ENCODE data around the gene DAB1. TPM values are rescaled to one million over a fixed set of nuclear protein-coding genes. Genes with fewer than 3 reads are reported as not detected.

Gene DAB1
- total RNA-seq, 1 experiment from 2014 or later, result not detected

- no peak for DNase-seq (ENCODE audit: low read depth)
Observed at GRCh38 chr1:57079454-57080157, 344.3 kb downstream of the DAB1 start.

GRCh38 chr1:57072401-57073110, 351.3 kb downstream of the DAB1 start:
- DNase-seq (ENCODE audit: low read depth), result peak; percentile 6

DNA sequence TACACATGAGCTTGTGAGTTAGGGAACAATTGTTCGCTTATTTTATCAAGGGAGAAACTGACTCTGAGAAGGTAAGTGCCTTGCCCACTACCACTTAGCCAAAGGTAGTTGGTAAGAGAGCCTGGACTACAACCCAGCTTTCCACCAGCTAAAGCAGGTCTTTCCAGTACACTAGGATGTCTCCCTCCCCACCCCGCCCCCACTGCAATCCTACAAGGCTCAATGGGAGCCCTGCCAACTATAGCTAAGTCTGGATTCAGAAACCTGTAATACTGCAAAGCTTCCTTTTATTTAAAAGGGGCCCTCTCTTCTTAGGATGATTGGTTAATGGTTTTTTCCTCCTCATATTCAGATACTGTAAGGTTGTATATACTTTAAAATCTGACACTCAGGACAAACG, 356.0 kb downstream of the DAB1 start:
- no peak for DNase-seq (ENCODE audit: low read depth)

DNA sequence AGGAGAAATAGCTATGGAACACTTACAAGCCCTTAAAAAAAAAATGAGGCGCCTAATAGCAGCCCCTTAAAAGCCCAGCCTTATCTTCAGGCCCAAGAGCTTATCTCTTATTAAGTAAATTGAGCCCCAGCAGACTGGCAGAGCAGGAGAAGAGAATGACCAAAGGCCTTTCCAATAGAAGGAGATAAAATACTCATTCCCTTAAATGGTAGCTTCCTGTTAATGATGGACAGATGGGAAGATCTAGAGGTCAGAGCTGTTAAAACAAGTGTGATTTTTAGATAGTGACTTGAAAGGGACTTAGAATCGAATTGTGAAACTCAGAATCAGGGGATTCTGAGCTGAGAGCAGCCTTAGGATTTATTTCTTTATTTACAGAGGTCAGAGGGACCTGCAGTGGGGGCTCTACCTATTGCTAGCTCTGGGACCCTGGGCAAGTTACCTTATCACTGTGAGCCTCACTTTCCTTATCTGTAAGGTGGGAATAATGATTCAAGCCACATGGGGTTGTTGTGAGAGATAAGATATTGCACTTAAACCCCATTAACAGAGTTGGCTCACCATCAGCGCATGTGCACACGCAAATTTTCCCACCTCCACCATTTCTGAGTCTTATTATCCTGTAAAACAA, 356.8 kb downstream of the DAB1 start:
- no peak for DNase-seq (ENCODE audit: low read depth)

DNA sequence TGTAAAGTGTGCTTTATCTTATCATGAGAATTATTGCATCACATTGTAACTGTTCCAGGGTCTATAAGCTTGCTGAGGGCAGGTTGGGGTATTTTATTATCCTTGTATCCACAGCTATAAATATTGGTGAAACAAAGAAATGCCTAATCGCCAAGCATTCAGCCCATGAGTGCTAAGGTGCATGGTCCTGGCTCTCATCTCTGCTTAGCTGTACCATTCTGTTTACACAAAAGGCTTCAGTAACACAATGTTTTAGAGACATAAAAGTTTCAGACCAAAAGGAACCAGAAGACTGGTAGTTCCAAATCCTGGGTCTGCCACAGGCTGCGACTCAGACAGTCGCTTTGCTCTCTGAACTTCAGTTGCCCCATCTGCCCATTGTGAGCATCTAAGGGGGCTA, 358.4 kb downstream of the DAB1 start:
- DNase-seq (ENCODE audit: low read depth), result no peak

- DNase-seq (ENCODE audit: low read depth), result no peak
Observed at GRCh38 chr1:57064379-57065140, 359.3 kb downstream of the DAB1 start.

DNA sequence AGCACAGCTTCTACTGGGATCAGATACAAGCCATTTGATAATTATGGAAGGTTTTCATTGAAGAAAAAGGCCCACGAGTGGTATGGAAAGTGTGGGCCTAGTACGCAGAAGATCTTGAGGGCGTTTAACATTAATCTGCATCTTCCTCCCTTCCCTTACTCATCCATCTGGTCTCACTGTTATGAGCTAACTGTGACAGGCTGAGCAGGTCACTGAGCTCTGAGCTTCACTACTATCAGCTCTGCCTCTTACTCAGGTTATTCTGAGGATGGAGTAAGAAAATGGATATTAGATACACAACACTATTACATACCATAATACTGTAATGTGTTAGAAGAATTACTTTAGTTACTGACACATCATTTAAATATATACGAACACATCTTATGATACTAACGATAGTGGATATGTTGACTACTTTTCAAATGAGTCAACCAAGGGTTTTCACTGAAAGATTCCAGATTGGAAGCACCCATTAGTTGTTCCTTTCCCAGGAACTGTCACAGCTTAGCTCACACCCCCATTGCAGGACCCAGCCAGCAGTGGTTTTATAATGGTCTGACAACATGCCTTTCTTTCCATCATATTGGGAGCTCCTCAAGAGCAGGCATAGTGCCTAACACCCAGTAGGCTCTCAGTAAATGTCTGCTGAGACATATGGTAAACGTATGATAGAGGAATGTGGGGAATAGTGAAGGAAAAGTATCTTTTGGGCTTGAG, 360.3 kb downstream of the DAB1 start:
- DNase-seq (ENCODE audit: low read depth), result no peak

DNA sequence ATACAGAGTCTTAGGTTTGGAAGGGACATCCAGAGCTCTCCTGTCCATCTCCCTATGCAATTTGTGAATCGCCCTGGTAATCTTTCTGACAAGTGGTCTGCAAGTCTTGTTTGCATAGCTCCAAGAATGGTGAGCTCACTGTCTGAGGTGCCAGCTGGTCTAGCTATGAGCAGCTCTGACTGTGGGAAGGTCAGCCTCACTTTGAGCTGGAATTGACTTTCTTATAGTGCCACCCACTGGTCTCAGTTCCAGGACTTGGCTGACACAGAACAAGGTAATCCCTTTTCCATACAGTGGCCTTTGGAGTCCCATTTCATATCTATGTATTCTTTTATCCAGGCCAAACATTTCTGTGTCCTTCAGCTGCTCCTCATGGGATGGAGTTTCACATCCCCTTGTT, 362.5 kb downstream of the DAB1 start:
- peak; percentile 6 for DNase-seq (ENCODE audit: low read depth)

GRCh38 chr1:57060451-57060850, 363.4 kb downstream of the DAB1 start:
- no peak for DNase-seq (ENCODE audit: low read depth)

DNA sequence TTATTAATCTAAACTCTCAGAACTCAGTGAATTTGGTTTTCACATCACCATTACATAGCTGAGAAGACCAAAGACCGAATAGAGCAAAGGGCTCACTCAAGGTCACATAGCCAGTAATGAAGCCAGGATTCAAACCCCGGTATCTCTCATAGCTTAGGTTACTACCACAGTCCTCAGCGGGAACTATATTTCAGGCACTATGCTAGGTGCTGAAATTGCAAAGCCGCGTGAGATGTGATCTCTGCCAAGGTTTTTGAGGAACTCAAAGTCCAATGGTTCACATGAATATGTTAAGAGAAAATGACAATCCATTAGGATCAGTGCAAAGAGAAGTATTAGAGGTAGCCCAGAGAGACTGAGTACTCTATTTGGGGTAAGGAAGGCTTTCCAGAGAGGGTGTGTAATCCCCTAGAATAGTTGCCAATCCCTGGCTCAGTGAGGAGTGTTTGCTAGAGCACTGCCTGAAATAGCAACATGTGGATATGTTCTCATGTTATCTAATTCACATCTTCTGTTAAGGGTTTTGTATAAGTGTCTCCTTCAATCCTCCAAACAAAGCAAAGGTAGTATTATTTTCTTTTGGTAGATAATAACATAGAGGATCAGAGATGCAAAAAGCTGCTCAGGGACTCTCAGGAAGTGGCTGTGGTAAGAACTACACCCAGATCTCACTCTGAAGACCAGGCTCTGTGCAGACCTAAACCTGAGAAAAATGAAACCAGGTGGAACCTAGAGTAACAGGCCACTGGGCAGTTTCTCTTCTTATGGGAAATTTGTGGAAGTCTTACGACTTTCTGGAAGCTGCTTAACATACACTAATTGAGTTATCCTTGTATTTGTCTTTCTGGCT, 365.0 kb downstream of the DAB1 start:
- no peak for DNase-seq (ENCODE audit: low read depth)

DNA sequence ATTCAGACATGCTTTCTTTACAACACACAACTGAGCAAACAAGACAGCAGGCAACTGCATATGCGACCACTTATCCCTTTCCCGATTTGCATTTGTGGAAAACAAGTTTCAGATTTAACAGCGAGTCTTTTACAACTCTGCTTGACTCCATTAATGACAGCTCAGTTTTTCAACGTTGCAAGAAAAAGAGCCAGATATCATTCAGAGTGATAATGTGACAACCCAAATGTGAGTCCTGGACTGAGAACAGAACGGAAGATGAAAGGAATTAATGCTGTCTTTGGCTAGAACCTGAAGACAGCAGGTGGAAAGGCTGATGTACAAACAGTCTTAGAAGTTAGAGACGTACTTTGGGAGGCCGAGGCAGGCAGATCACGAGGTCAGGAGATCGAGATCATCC, 375.0 kb downstream of the DAB1 start:
- DNase-seq (ENCODE audit: low read depth), result no peak

DNA sequence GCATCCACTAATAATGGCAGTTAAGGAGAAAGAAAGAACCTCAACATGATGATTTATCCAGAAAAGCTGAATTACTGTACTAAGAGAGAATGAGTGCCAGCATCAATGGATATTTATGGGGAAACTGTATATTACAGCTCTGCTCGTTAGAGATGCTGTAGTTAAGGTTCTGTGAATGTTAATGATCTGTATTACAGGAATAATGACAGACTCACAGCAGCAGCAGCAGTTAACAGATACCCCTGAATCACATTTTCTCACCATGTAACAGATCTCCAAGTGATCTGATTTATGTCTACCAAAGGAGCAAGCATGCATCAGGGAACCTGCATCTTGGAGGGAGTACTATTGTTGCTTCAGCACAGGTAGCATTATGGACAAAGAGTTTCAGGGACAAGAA, 377.4 kb downstream of the DAB1 start:
- DNase-seq (ENCODE audit: low read depth), result no peak

GRCh38 chr1:57041901-57042300, 382.0 kb downstream of the DAB1 start:
- DNase-seq (ENCODE audit: low read depth), result no peak

DNA sequence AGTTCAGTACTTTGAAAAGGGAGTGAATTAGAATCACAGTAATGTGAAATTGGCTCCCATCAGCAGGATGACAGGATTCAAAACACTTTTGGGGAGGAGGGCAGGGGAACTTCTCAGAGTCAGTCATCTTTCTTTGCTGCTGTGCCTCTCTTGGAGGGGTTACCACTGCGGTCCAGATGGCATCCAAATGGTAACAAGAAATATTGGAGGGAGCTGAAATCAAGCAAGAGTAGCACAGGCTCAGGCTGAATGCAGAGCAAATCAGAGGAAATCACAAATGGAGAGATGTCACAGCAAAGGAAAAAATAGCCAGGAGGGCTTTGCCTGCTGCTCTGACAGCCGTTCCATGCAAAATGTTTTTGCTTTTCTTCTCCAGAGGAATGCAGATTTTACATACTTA, 383.0 kb downstream of the DAB1 start:
- no peak for DNase-seq (ENCODE audit: low read depth)

- DNase-seq (ENCODE audit: low read depth), result no peak
Observed at GRCh38 chr1:57036641-57037579, 386.9 kb downstream of the DAB1 start.

DNA sequence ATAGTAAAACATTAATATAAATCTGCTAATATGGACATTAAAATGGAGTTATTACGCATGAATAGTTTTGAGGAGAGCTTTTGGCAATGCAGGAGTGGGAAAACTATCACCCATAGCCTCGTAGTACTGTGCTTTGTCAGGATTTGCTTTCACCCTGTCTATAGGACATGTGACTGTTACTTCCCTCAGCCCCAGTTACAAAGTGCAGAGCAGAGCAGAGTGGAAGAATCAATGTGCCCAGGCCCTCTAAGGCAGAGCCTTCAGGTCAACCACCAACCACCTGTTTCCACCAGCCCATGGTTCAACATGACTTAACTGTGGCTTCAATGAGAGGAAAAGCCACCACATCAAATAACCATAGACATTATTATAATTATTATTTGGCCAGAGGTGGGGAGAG, 389.1 kb downstream of the DAB1 start:
- DNase-seq (ENCODE audit: low read depth), result no peak

DNA sequence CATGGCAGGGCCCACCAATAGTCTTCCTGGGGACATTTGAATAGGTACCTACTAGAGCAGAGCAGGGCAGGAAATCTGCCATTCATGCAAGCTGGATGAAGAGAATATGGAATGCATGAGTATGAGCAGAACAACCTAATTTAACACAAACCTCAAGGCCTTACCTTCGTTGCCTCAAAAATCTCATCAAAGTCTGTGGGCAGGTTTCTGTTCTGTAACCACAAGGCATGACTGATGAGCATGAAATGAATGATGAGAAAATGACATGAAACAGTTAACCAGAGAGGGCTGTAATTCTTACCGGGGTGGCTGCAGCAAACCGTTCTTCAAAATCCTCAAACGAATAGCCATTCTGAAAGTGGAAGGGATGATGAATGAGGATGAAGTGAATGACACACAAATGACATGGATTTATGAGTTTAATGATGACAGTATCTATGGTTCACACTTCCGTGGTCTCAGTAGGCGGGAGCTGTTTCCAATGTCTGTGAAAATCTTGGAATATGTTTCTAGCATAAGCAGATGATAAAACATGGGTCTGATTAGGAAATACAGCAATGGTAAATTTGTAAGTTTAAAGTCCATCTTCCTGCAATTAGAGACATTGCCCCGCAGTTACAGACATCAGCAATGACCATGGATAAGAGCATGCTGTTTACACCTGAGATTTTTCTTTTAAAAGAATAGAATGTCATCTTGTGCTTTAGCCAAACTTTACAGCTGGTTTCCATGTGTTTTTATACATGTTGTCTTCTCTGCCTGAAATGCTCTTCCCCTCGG, 390.4 kb downstream of the DAB1 start:
- no peak for DNase-seq (ENCODE audit: low read depth)

DNA sequence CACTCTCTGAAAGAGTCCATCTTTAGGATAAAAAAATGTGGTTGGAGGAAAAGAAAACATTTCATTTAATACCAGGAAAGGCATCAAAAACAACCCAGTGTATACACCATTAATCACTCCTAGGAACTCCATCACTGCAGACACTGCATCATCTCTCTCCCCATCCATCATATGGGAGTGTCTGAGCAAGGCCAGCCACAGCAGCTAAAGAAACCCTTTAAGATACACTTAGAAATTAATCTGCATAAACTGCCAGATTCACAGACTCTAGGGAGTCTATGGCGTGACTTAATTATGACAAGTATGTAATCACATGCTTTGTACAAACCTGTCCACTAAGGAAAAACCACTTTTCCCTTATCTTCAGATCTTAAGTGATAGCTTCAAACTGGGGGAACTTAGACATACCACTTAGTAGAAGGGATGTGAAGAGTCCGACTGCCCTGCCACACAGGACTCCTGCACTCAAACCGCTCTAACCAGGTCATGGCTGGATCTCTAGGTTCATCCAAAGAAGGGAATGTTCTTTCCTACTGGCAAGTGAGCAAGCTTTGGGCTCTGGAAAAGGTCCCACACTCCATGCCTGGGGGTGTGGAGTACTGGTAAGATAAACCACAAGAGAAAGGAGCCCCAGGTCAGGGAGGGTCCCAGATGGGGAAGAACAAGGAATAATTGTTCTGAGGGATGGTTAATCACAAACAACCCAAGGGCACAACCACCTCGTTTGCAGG, 397.1 kb downstream of the DAB1 start:
- no peak for DNase-seq (ENCODE audit: low read depth)

Data from Daoy (cell line).